GM10847 (cell line): Measurements from ENCODE around the gene SH2D4B.

ENCODE experiments used
- POLR2A ChIP-seq: IDR thresholded peaks from 2 replicates; pipeline ENCODE4 v1.6.1; 2011; ENCODE audit not compliant: insufficient read length; ENCODE audit errors: extremely low read depth

The SH2D4B gene

DNA sequence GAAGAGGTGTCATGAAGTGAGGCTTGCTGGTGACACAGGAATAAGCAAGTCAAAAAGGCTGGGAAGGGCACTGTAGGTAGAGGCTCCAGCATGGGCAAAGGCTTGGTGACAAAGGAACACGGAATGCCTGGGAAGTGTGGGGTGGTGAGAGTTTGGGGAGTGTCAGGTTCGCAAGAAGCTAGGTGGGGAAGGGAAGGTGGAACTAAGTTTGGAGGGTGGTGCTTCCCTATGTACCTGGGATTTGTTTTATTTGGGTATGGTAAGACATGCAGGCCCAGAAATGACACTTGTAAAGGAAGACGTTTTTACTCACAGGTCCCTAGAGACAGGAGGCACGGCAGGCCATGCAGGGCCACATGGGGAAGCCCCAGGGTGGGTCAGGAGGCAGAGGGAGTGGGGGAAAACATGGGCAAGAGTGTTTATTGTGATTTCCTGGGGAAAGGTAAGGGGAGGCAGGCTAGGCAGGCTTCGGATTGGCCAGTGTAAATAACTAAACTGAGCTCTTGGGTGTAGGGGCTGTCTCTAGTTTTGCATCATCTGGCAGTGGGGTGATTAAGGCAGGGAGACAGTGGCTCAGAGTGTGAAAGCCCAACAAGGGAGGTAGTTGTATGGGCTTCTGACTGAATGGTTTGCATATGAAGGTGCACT is 52.1 kb downstream of the SH2D4B start:
- no peak for TF ChIP-seq POLR2A

DNA sequence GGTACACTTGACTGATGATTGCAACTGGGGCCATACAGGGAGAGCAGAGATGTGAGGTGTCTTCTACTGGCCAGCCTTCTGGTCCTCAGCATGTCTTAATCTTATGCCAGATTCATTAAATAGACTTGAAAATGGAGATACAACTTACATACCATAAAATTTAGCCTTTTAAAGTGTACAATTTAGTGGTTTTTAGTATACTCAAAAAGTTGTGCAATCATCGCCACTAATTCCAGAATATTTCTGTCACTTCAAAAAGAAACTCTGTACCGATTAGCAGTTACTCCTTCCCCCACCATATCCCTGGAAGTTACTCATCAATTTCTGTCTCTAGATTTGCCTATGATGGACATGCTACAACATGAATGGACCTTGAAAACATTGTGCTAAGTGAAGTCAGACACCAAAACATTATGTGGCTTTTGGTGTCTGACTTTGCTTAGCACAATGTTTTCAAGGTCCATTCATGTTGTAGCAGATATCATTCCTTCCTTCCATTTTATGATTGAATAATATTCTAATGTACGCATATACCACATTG is 53.0 kb downstream of the SH2D4B start:
- TF ChIP-seq POLR2A: no peak

DNA sequence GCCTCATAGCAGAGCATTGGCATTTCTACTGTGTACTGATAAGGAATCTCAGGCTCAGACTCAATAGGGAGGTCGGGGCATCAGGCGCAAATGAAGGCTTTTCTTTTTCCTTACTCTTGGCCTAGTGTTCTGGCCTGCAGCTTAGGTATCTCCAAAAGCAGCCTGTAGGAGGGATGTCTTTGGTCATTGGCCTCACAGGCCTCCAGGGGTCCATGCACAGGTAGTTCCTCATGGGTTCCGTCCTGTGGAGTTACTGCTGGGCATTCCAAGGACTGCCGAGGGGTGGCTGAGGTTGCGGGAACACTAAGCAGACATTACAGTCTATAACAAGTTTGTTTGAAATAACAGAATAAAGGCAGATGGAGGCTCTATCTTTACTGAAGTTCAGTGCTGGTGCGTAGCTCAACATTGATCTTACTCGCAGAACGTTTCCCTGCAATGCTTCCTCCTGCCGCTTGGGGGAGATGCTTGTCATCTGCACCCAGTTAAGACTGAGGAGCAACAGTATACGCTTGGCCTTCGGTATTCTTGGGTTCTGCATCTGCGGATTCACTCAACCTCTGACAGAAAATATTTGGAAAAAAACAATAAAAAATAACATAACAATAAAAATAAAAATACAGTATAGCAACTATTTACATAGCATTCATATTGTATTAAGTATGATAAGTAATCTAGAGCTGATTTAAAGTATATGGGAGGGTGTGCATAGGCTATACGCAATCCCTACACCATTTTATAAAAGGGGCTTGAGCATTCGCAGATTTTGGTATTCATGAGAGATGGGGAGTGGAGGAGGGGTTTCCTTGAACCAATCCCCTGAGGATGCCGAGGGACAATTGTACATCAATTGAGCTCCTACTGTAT is 58.9 kb downstream of the SH2D4B start:
- TF ChIP-seq POLR2A: no peak

DNA sequence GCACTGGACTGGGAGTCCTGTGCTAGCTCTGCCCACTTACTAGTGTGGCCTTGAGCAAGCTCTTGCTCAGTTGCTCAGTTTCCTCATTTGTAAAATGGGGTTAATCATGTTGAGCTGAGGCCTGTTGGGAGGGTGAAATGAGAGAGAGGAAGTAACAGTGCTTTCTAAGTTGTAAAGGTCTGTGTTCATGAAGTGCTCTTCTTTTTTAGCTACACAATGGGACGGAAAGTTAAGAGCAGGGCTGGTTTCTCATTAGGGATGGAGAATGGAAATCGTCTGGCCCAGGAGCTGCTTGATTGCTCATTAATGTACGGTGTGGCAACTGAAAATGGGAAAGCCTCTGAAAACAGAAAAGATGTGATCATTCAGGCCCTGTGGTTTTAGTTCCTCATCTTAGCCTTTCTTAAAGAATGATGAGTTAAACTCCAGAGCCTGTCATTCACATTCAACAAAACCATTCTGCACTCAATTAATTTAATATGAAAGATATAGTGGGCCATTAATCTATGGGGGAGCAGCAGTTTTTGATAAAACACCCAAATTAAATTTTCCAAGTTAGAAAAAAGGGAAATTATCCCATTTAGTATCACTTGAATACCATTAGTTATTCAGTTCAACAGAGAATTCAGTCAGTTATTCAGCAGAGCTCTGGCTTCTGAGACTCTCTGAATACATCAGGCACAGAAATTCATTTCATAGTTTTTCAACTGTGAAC is 60.5 kb downstream of the SH2D4B start:
- no peak for TF ChIP-seq POLR2A

DNA sequence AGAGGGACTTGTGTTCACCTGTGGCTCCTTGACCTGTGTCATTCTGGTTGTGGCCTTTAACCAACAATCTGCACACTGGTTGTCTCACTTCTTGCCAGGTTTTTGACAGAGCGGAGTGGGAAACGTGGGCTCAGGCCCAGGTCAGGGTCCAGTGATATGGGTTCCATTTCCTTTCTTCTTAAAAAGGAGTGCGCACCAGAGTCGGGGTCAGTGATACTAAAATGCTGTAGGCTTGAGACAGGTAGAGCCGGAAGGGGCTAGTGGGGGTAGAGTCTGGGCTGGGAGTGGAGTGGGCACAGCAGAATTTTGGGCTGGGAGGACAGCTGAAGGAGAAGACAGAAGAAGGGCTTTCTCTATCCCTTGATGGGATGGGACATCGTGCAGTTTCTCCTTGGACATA is 61.2 kb downstream of the SH2D4B start:
- TF ChIP-seq POLR2A: no peak

DNA sequence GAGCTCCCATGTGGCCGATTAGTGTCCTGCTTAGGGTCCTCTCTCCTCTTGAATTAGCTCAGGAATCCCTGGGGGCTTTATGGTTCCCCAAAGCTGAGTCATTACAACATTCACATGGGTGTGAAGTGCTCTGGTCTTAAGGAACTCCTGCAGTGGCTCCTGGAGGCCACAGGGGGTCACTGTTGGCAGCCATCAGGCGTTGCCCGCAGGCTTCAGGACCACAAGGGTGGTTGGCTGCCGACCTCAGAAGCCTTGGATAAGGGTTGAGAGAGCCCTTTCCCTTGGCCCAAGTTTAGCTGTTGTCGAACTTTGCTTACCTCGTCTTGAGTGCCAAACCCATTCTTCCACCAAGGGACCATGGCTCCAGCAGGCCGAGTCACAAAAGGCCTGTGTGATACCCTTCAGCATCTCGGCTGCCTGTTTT is 61.7 kb downstream of the SH2D4B start:
- TF ChIP-seq POLR2A: no peak

DNA sequence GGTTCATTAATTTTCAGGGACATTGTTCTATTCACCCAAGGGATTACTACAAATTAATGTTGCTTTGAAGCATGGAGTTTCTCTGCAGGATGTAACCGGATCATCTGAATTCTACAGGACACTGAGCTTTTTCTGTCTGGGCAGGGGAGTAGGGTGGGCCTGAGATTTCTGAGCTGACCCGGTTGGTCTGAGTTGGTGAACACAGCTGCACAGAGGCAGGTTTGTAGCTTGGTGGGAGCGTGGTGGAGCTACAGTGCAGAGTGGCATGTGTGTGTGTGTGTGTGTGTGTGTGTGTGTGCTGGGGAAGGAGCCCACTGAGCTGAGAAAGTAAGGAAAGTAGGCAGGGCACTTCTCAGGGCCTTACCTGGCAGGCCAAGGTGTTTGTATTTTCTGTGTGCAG is 62.6 kb downstream of the SH2D4B start:
- no peak for TF ChIP-seq POLR2A

DNA sequence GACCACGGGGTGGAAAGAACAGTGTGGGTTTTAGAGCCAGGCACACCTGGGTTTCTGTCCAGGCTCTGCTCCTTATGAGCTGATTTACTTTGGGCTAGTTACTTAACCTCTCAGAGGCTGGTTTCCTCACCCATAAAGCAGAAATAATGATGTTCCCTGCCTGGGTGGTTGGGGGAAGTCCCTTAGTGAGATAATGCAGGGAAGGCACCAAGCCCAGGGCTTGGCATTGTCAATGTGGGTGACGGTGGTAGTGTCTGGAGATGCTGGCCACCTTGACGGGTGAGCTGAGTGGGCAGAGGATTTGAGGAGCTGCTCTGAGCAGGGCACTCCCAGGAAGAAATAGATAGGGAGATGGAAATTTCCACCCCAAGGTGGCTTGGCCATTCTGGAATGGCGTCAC is 65.2 kb downstream of the SH2D4B start:
- TF ChIP-seq POLR2A: no peak

DNA sequence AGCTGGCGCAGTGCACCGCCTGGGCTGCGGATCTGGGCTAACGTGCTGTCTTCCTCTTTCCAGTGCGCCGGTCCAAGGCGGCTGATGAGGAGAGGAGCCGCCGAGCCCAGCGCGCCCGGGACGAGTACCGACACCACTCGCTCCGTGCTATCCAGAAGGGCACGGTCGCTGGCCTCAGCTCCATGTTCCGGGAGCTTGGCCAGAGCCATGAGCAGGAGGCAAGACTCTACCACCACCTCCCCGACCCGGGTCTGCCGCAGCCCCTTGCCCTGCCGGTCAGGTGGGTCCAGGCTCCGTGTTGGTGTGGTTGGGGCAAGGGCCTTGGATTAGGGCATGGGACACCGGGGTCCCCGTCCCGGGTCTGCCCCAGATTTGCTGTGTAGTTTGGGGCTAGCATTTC is 65.8 kb downstream of the SH2D4B start:
- no peak for TF ChIP-seq POLR2A

DNA sequence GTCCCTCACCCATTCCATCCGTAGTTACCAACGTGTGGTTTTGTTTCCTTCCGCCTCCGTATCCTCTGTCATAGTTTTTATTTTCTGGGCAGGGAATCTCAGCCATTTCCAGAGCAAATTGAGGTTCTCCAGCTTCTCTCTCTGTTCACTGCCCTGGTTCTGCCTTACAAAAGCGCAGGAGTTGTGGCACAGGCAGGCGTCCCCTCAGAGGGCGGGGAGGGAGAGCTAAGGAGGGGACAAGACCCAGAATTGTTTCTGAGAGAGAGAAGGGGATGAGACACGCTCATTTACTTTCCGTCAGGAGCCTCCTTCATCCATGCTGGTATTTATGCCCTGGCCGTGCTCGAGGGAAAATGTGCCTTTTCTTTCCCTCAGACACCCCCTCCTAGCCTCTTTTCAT is 71.0 kb downstream of the SH2D4B start:
- no peak for TF ChIP-seq POLR2A

DNA sequence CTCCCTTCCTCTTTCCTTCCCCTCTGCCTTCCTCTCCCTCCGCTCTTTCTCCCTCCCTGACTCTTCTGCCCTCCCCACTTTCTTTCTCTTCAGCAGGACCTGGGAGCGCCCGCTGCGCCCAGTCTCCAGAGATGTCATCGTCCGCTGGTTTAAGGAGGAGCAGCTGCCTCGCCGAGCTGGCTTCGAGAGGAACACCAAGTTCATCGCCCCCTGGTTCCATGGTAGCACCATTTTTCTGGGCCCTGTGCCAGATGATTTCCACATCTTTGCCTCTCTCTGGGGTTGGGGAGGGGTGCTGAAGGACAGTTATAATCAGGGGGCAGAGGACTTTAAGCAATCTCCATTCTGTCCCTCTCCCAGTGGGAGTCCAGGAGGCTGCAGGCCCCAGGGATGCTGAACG is 71.6 kb downstream of the SH2D4B start:
- TF ChIP-seq POLR2A: no peak

DNA sequence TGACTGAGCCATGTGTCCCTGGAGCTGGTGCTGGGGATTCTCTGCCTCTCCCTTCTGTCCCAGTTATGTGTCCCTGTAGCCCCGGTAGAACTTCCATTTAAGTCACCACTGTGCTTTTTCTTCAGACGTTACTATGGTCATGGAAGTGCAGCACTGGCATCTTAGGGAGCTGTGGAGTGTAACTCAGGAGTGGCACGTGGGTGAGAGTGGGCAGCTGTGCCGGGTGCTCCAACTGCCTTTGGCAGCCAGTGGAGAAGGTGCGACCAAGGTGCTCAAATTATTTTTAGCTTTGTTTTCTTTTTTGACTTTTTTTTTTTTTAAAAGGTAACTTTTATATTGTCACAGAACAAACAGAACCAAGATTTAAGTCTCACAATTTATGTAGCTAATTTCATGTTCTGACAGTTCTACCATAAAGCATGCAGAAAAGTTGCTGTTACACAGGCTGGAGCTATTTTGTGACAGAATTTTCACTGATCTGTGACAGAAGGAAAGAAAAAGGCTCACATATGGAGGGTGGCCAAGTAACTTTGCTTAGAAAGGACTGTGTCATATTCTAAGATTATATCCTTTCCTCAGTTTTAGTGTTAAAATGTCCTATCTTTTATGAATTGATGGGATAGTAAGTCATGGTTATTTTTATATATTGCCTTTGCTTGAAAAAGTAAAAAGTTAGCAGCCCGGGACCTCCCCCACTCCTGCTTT is 73.9 kb downstream of the SH2D4B start:
- no peak for TF ChIP-seq POLR2A

DNA sequence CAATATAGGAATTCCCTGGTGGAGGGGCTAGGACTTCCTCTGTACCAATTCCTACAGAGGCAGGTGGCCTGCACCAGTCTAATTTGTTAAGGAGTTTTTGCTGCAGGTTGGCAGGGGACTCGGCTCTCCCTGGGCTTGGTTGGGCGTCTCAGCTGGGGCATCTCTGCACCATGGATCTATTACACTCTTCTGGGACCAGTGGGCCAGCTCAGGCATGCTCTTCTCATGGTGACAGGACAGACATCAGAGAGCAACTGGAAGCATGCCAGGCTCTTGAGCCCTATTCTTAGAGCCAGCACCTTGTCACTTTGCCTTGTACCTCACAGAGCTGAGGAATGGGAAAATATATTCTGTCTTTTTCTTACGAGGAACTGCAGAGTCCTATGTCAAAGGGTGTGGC is 74.6 kb downstream of the SH2D4B start:
- TF ChIP-seq POLR2A: no peak

DNA sequence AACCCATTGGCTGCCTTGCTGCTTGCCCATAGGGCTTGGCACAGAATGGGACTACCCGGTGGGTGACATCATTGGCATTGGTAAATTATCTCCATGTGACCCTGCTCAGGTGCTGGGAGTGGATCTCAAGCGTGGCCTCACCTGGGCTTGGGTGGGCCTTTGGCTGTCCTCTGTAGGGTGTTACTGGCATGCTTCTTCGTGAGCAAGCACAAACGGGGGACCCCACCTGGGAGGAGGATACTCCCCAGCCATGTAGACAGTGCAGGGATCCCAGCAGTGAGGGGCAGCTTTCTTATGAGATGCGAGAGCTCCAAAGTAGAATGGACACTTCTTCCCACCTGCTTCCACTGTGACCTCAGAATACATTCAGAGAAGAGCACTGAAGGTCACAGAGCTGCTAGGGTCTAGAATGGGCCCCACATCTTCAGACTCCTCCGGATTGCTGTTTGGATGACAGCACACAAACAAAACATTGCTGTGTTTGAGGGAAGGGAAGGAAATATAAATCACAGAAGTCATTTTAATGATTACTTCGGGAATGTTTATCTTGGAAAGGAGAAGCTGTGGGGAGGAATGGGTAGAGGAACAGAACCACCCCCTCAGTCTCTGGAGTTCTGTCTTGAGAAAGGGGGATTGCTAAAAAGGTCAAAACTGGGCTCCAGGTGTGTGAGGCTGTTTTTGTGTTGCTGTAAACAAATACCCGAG is 75.9 kb downstream of the SH2D4B start:
- TF ChIP-seq POLR2A: no peak
